Left ventricle myocardium inferior (tissue), 1 donor: Measurements from ENCODE around the gene SCGB3A2. TPM values are rescaled to one million over a fixed set of nuclear protein-coding genes. Genes with fewer than 3 reads are reported as not detected.

Experiments
- DNase-seq: peaks from one replicate; pipeline ENCODE4 v3.0.0-alpha.2; 2020
- H3K27ac ChIP-seq: fragments of 200-600 bp; replicated peaks from 2 replicates; pipeline ENCODE4 v1.8.0; 2021
- H3K27me3 ChIP-seq: fragments of 200-600 bp; 2 replicates; pipeline ENCODE4 v1.8.0; 2021; ENCODE audit warnings: low read depth
- H3K36me3 ChIP-seq: fragments of 200-600 bp; 2 replicates; pipeline ENCODE4 v1.8.0; 2021
- H3K4me1 ChIP-seq: fragments of 200-600 bp; 2 replicates; pipeline ENCODE4 v1.8.0; 2021
- H3K4me3 ChIP-seq: fragments of 200-600 bp; 2 replicates; pipeline ENCODE4 v1.8.0; 2021; ENCODE audit warnings: mild to moderate bottlenecking, moderate library complexity
- H3K9me3 ChIP-seq: fragments of 200-600 bp; replicated peaks from 2 replicates; pipeline ENCODE4 v1.8.0; 2021
- intact Hi-C: fragments of 100-400 bp; cut with micrococcal nuclease; formaldehyde crosslinking; loops from one replicate; pipeline ENCODE4 v1.11.0; 2022
- total RNA-seq: library from RNA; stranded (reverse); fragmentation: NEBNext Ultra II Directional; extraction: Animal tissue kit (Norgen Biotek cat#: 25700); gene quantifications from one replicate; pipeline ENCODE4 v1.2.1, GENCODE V29; 2021
- TF ChIP-seq, protein P1 (sequence below): fragments of 200-600 bp; IDR thresholded peaks from 2 replicates; pipeline ENCODE4 v1.8.0; 2021; ENCODE audit warnings: antibody characterized with exemption, mild to moderate bottlenecking, borderline replicate concordance
- donor health status: DM: no; HTN: yes; CAD: no; lungs with severe emphysema.

The SCGB3A2 gene
- total RNA-seq, 1 donor from 2014 or later, result not detected

DNA sequence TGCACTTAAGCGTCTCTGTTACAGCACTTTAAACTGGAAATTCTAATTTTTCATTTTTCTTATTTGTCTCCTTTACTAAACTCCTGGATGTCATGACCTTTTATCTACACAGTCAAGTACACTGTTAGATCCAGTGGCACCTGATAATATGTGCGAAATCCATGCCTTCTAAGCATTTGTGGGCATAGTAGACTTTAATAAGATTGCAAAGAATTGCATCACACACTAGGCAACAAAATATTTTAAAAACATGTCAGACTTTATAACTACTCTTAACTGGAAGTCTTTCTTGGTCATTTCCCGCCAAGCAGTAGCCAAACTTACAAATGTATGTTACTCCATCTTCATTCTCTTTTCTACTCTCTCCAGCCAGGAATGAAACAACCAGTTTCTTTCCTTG, 42.1 kb upstream of the SCGB3A2 start:
- DNase-seq, result no peak
- H3K4me1 ChIP-seq, result no peaks in the 10 kb centered on the region
- H3K36me3 ChIP-seq, result no peaks in the 10 kb centered on the region
- TF ChIP-seq, protein P1, sequence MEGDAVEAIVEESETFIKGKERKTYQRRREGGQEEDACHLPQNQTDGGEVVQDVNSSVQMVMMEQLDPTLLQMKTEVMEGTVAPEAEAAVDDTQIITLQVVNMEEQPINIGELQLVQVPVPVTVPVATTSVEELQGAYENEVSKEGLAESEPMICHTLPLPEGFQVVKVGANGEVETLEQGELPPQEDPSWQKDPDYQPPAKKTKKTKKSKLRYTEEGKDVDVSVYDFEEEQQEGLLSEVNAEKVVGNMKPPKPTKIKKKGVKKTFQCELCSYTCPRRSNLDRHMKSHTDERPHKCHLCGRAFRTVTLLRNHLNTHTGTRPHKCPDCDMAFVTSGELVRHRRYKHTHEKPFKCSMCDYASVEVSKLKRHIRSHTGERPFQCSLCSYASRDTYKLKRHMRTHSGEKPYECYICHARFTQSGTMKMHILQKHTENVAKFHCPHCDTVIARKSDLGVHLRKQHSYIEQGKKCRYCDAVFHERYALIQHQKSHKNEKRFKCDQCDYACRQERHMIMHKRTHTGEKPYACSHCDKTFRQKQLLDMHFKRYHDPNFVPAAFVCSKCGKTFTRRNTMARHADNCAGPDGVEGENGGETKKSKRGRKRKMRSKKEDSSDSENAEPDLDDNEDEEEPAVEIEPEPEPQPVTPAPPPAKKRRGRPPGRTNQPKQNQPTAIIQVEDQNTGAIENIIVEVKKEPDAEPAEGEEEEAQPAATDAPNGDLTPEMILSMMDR, result no peak
- no peaks in the 10 kb centered on the region for H3K9me3 ChIP-seq
- no peak overlapping the region for H3K4me3 ChIP-seq
- peaks cover 19% of the 10 kb centered on the region for H3K27me3 ChIP-seq
- no peak overlapping the region for H3K27ac ChIP-seq
- intact Hi-C loops, result no loop called here

DNA sequence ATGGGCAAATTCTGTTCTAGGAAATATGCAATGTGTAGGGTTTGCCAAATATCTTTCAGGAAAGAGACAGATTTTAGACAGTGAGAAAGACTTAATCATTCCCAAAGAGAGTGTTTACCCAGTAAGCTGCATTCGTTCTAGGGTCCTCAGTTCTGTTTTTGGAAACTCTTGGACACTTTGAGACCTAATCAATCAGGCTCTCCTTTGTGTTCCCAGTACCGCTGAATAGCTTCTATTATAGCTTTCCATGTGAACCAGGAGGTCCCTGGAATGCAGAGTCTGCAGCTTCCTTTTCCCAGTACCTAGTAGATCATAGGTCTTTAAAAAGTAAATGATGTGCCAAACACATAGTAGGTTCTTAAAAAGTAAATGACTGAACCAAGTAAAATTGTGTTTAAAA, 35.6 kb upstream of the SCGB3A2 start:
- intact Hi-C loops, result no loop called here
- H3K27ac ChIP-seq, result no peak overlapping the region
- peaks cover 36% of the 10 kb centered on the region for H3K27me3 ChIP-seq
- no peaks in the 10 kb centered on the region for H3K36me3 ChIP-seq
- no peaks in the 10 kb centered on the region for H3K9me3 ChIP-seq
- H3K4me1 ChIP-seq, result peaks cover 3% of the 10 kb centered on the region
- TF ChIP-seq, protein P1, result no peak
- H3K4me3 ChIP-seq, result no peak overlapping the region
- DNase-seq, result no peak

DNA sequence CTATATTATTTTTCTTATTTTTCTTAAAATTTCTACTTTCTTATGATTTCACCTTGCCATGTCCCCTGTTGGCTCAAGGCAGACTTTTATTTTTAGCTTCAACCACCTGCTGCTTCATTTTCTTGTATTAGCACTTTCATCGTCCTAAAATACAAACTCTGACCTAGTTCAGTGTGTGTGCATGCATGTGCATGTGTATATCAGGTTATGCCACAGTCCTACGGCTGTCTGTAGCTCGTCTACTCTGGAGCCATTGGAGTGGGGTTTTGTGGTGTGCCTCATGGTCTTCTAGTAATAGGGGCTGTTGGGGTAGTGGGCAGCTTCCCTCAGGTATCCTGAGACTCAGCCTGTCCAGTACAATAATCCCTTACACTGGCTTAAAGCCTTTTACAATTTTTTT, 33.7 kb upstream of the SCGB3A2 start:
- no peaks in the 10 kb centered on the region for H3K36me3 ChIP-seq
- DNase-seq, result no peak
- H3K9me3 ChIP-seq, result no peaks in the 10 kb centered on the region
- H3K4me3 ChIP-seq, result no peak overlapping the region
- TF ChIP-seq, protein P1, result no peak
- H3K27ac ChIP-seq, result no peak overlapping the region
- peaks cover 3% of the 10 kb centered on the region for H3K4me1 ChIP-seq
- peaks cover 36% of the 10 kb centered on the region for H3K27me3 ChIP-seq
- intact Hi-C loops, result no loop called here

DNA sequence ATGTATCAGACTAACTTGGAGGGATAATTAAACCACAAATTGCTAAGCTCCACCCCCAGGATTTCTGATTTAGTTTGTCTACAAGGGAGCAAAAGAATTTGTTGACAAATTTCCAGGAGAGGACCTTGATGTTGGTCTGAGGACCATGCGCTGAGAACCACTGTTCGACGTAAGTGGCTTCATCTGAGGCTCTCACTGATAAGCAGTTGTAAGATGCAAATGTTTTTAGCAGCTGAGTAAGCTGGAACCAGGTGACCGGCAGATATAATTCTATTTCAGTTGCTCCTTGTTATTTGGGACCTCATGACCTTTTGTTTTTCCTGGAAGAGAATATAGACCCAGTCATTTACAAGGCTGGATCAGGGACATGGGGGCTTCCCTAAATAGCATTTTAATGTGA, 32.9 kb upstream of the SCGB3A2 start:
- intact Hi-C loops, result no loop called here

DNA sequence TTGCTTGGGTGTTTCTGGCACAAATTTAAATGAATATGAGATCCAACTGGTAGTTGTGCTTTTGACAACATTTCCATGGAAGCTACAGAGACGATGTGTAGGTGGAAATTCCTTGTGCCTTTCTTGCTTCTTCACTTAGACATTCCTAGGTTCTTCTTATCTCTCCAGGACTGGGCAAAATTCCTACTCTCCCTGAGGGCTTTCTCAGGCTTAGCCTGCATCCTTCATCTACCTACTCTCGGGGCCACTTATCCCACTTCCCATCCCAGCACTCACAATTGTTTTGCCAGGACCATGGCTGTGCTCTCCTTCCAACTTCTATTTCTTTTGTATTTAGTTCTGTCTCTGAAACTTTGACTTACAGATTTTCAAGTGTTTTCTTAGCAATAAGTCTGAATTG, 29.3 kb upstream of the SCGB3A2 start:
- peaks cover 3% of the 10 kb centered on the region for H3K4me1 ChIP-seq
- no peaks in the 10 kb centered on the region for H3K9me3 ChIP-seq
- H3K36me3 ChIP-seq, result no peaks in the 10 kb centered on the region
- peaks cover 12% of the 10 kb centered on the region for H3K27me3 ChIP-seq
- no peak for DNase-seq
- no peak overlapping the region for H3K4me3 ChIP-seq
- no peak overlapping the region for H3K27ac ChIP-seq
- intact Hi-C loops, result no loop called here
- TF ChIP-seq, protein P1, result no peak

More for the DNA sequence above, 32.9 kb upstream of the SCGB3A2 start:
- H3K4me3 ChIP-seq, result no peak overlapping the region
- H3K9me3 ChIP-seq, result no peaks in the 10 kb centered on the region
- peaks cover 36% of the 10 kb centered on the region for H3K27me3 ChIP-seq
- H3K36me3 ChIP-seq, result no peaks in the 10 kb centered on the region
- H3K4me1 ChIP-seq, result peaks cover 3% of the 10 kb centered on the region
- no peak overlapping the region for H3K27ac ChIP-seq
- TF ChIP-seq, protein P1, result no peak
- no peak for DNase-seq

DNA sequence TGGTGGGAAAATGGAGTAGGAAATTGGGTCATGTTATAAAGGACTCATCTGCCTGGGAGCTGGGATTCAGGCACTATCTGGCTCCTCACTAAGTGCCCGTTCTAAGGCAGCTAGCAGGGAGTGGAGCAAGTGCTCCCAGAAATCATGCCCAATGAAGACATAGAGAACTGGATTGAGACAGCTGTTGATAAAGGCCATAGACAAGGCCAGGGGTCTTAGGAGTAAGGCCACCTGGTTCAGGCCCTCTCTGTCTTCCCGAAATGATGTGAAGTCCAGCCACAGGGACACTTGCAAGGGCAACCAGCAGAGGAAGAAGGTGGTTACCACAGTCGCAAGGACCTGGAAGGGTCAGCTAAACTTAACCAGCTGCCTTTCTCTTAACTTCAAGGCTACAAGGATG, 26.9 kb upstream of the SCGB3A2 start:
- Histone ChIP-seq H3K4me3 (no peak overlapping the region), H3K27ac (no peak overlapping the region), H3K36me3 (no peaks in the 10 kb centered on the region), H3K4me1 (no peaks in the 10 kb centered on the region), H3K9me3 (no peaks in the 10 kb centered on the region), H3K27me3 (peaks cover 3% of the 10 kb centered on the region)
- DNase-seq, result no peak
- TF ChIP-seq, protein P1, result no peak
- intact Hi-C loops, result no loop called here
